GM23338 (cell line): Measurements from ENCODE around the gene SPINK8. TPM values are rescaled to one million over a fixed set of nuclear protein-coding genes. Genes with fewer than 3 reads are reported as not detected.
"Not testable (repeated sequence)": the region's sequence is repeated elsewhere in the genome, so short reads cannot be mapped to it uniquely, and the experiment has no call there.

Experiments
- ATAC-seq: fragments of 200-7000 bp; cut with Tn5 transposase; 3 replicates; pipeline ENCODE4 v1.9.1; 2020
- DNase-seq: peaks from one replicate; pipeline ENCODE4 v3.0.0-alpha.2; 2015; ENCODE audit warnings: low spot score
- H2AFZ ChIP-seq: fragments of 200-600 bp; sonication (generic); 2 replicates; pipeline ENCODE4 v1.8.0; 2016; ENCODE audit warnings: antibody characterized with exemption, mild to moderate bottlenecking, moderate library complexity
- H3F3A ChIP-seq: fragments of 200-600 bp; sonication (generic); replicated peaks from 2 replicates; pipeline ENCODE4 v1.8.0; 2017; ENCODE audit warnings: antibody characterized with exemption, mixed run types, low read depth
- H3K27ac ChIP-seq: fragments of 200-600 bp; sonication (generic); 2 replicates; pipeline ENCODE4 v1.6.1; 2016; ENCODE audit warnings: low read depth
- H3K27me3 ChIP-seq: fragments of 200-600 bp; sonication (generic); 2 replicates; pipeline ENCODE4 v1.8.0; 2016; ENCODE audit warnings: mild to moderate bottlenecking, mixed run types, moderate library complexity; ENCODE audit not compliant: insufficient read depth
- H3K36me3 ChIP-seq: fragments of 200-600 bp; sonication (generic); 2 replicates; pipeline ENCODE4 v1.8.0; 2016; ENCODE audit warnings: mild to moderate bottlenecking; ENCODE audit not compliant: insufficient read depth
- H3K4me1 ChIP-seq: fragments of 200-600 bp; sonication (generic); 2 replicates; pipeline ENCODE4 v1.8.0; 2016; ENCODE audit warnings: mild to moderate bottlenecking, moderate library complexity; ENCODE audit not compliant: insufficient read depth
- H3K4me2 ChIP-seq: fragments of 200-600 bp; sonication (generic); 2 replicates; pipeline ENCODE4 v1.7.1; 2017; ENCODE audit warnings: mixed run types
- H3K4me3 ChIP-seq: fragments of 200-600 bp; sonication (generic); 2 replicates; pipeline ENCODE4 v1.6.1; 2016; ENCODE audit warnings: mixed run types
- H3K79me2 ChIP-seq: fragments of 200-600 bp; sonication (generic); replicated peaks from 2 replicates; pipeline ENCODE4 v1.8.0; 2017; ENCODE audit warnings: mild to moderate bottlenecking; ENCODE audit not compliant: insufficient read depth
- H3K9me2 ChIP-seq: fragments of 200-600 bp; sonication (generic); 2 replicates; pipeline ENCODE4 v1.8.0; 2017; ENCODE audit not compliant: insufficient read depth
- H4K20me1 ChIP-seq: fragments of 200-600 bp; sonication (generic); replicated peaks from 2 replicates; pipeline ENCODE4 v1.8.0; 2017; ENCODE audit warnings: mild to moderate bottlenecking; ENCODE audit not compliant: insufficient read depth
- H3K27ac Mint-ChIP-seq: 2 replicates; pipeline ENCODE4 v1.8.0; 2020; ENCODE audit warnings: inconsistent platforms, mild to moderate bottlenecking, moderate library complexity, mixed read lengths
- H3K27me3 Mint-ChIP-seq: 3 replicates; pipeline ENCODE4 v1.8.0; 2022; ENCODE audit warnings: low read depth, mild to moderate bottlenecking, moderate library complexity, mixed read lengths, inconsistent platforms; ENCODE audit not compliant: insufficient read depth, poor library complexity
- H3K36me3 Mint-ChIP-seq: 3 replicates; pipeline ENCODE4 v1.8.0; 2021; ENCODE audit warnings: low read depth, mild to moderate bottlenecking, inconsistent platforms, moderate library complexity, mixed read lengths
- H3K4me1 Mint-ChIP-seq: 3 replicates; pipeline ENCODE4 v1.8.0; 2020; ENCODE audit warnings: mild to moderate bottlenecking, inconsistent platforms, mixed read lengths
- H3K4me3 Mint-ChIP-seq: 3 replicates; pipeline ENCODE4 v1.8.0; 2021; ENCODE audit warnings: moderate library complexity, mild to moderate bottlenecking, inconsistent platforms, mixed read lengths
- H3K9me3 Mint-ChIP-seq: 3 replicates; pipeline ENCODE4 v1.8.0; 2020; ENCODE audit warnings: moderate library complexity, mild to moderate bottlenecking, inconsistent platforms, mixed read lengths
- CTCF ChIP-seq, 2 experiments: fragments of 200-600 bp in 1 of 2; sonication (generic) in 1 of 2; conservative IDR thresholded peaks; 2 replicates each; pipeline versions ENCODE4 v1.5.1 to v1.6.1; 2016 to 2017; ENCODE audit warnings: antibody characterized with exemption in 2 of 2, low read depth in 2 of 2, mild to moderate bottlenecking in 2 of 2, moderate library complexity in 1 of 2
- EZH2phosphoT487 ChIP-seq: fragments of 200-600 bp; sonication (generic); IDR thresholded peaks from one replicate; pipeline ENCODE4 v1.8.1; 2018; ENCODE audit warnings: antibody characterized with exemption; ENCODE audit not compliant: unreplicated experiment
- JUNB ChIP-seq: IDR thresholded peaks from one replicate; pipeline ENCODE4 v1.6.1; 2016; ENCODE audit warnings: antibody characterized with exemption; ENCODE audit not compliant: unreplicated experiment
- ZNF462 ChIP-seq: fragments of 250-450 bp; sonication (Bioruptor Pico); IDR thresholded peaks from 2 replicates; pipeline ENCODE4 v1.5.0; 2020; ENCODE audit warnings: mild to moderate bottlenecking, moderate library complexity
- polyA plus RNA-seq: library from polyadenylated mRNA; unstranded; fragments of >200 nt; fragmentation: Nextera tagmentation; extraction: Ambion mirVana; gene quantifications from 2 replicates; pipeline ENCODE4 v1.2.1, GENCODE V29; 2016
- total RNA-seq: library from RNA; depleted of rRNA; stranded (reverse); fragments of >200 nt; shearing (Covaris generic); gene quantifications from 2 replicates; pipeline ENCODE4 v1.2.3, GENCODE V29; 2014

SPINK8 gene
- total and polyA plus RNA-seq, 2 experiments from 2014 or later = not detected

DNA sequence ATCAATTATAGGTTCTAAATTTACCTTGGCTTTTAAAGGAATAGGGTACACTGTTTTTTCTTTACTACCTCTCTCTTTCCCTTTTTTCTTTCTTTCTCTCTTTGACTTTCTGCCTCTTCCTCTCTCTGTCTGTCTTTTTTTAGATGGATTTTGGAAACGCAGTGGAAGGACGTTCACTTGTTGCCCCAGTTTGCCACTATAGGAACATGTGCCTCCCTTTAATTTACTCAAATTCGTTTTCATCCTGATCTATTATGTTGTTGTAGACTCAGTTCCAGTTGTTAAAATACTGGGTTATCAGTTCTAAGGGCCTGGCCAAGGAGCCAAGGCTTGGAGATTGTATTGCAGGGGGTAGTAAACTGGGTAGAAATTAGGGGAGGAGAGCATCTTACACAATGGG lies 1.1 kb upstream of the SPINK8 start (continued):
- TF ChIP-seq CTCF (conservative IDR thresholded peaks at IDR 0.05; ENCODE audit: low read depth in 2 of 2) = no peak
- no peak for TF ChIP-seq EZH2phosphoT487
- no peak for TF ChIP-seq JUNB

DNA sequence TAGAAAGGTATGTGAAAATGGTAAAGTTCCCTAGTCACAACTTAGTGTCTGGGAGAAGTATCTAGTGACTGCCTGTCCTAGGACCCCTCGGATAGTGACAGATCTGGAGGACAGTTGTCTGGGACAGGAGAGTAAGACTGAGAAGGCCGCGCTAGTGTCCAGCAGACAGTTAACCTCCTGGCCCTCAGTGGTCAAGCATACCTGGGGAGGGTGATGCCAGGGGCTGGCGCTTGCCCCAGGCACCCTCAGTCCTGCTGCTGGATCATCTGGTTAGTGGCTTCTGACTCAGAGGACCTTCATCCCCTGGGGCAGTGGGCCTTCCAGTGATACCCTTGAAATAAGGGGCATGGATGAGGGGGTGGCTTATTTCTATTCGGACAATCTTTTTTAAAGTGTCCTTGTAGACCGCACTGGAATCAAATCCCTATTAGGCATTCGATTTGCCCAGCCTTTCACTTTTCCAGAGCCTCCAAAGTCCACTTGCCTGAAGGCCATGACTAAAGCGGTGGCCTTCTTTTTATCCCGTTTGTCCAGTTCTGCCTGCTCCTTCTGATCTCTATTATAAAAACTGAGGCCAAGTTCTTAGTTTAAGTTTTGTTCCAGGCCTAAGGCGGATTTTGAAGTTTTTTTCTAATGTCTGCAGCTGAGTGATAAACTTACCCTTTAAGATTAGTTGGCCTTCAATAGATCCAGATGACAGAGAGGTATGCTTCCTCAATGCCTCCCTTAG lies 1.6 kb downstream of the SPINK8 start:
- not testable (repeated sequence) for H3K27me3 ChIP-seq, H3K9me2 ChIP-seq, DNase-seq, H2AFZ ChIP-seq, H3K4me1 Mint-ChIP-seq, H3K4me3 ChIP-seq, H3K36me3 Mint-ChIP-seq, H3K27ac Mint-ChIP-seq, H3K9me3 Mint-ChIP-seq, H3K4me1 ChIP-seq, H4K20me1 ChIP-seq, H3F3A ChIP-seq, H3K27me3 Mint-ChIP-seq, ATAC-seq, H3K79me2 ChIP-seq, H3K4me3 Mint-ChIP-seq, H3K27ac ChIP-seq, H3K4me2 ChIP-seq, H3K36me3 ChIP-seq

- H2AFZ ChIP-seq = no peak overlapping the region
- H3K79me2 ChIP-seq = no peaks in the 10 kb centered on the region
- H3K27me3 ChIP-seq = no peaks in the 10 kb centered on the region
- H3K27me3 Mint-ChIP-seq = no peaks in the 10 kb centered on the region
- no peak overlapping the region for H3K4me3 ChIP-seq
- H3K36me3 ChIP-seq = no peaks in the 10 kb centered on the region
- H3K27ac Mint-ChIP-seq = no peak overlapping the region
- DNase-seq (no peak), ATAC-seq (no peak)
- H3K9me3 Mint-ChIP-seq = 0 out of 3 replicates have a peak, but pooled peaks cover 1% of the 10 kb centered on the region
- no peaks in the 10 kb centered on the region for H3K4me1 Mint-ChIP-seq
- TF ChIP-seq ZNF462 (CRISPR knock-in tag) = no peak
- no peak for TF ChIP-seq EZH2phosphoT487
- H3K4me2 ChIP-seq = no peak overlapping the region
- no peak overlapping the region for H3K4me3 Mint-ChIP-seq
- H3K4me1 ChIP-seq = no peaks in the 10 kb centered on the region
- 0 out of 2 replicates have a peak, but pooled peaks cover 3% of the 10 kb centered on the region for H3K9me2 ChIP-seq
- 0 out of 3 replicates have a peak, but pooled peaks cover under 1% of the 10 kb centered on the region for H3K36me3 Mint-ChIP-seq
- no peaks in the 10 kb centered on the region for H4K20me1 ChIP-seq
- no peak overlapping the region for H3K27ac ChIP-seq
- H3F3A ChIP-seq = no peaks in the 10 kb centered on the region
Measured at GRCh38 chr3:48320996-48321395, 12.5 kb downstream of the SPINK8 start.
